Measurements from ENCODE around the gene KRTAP10-6.

The KRTAP10-6 gene

DNA sequence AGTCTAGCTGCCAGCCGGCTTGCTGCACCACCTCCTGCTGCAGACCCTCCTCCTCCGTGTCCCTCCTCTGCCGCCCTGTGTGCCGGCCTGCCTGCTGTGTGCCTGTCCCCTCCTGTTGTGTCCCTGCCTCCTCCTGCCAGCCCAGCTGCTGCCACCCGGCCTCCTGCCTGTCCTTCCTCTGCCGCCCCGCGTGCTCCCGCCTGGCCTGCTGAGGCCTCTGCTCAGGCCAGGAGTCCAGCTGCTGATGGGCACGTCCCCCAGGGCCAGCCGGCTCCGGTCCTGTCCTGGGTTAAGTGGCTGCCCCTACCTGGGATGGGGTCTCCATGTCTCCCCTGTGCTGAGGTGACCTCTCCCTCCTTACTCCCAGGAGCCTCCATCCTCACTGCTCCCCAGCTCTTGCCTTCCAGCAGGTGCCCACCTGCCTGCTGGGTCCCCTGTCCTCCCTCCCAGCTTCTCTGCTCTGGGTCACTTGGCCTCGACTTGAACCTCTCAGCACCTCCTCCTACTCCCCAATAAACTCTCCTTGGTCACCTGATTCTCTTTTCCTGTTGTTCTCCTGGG lies 20.4 kb upstream of the KRTAP10-6 start:
- no peak for TF ChIP-seq RAD21 (IDR thresholded peaks at IDR 0.05; ENCODE audit: low read depth)
- no peak for TF ChIP-seq TAF1 (IDR thresholded peaks at IDR 0.05; ENCODE audit: low read depth)
- TF ChIP-seq FOXM1 (IDR thresholded peaks at IDR 0.05; ENCODE audit: borderline replicate concordance, low read depth) = no peak
- TF ChIP-seq CEBPB (IDR thresholded peaks at IDR 0.05) = no peak
- TF ChIP-seq CREB1 (IDR thresholded peaks at IDR 0.05; ENCODE audit: low read depth) = no peak
- no peak for TF ChIP-seq EP300 (IDR thresholded peaks at IDR 0.05; ENCODE audit: borderline replicate concordance)
- TF ChIP-seq MAX (IDR thresholded peaks at IDR 0.05) = no peak
- TF ChIP-seq, protein P1, sequence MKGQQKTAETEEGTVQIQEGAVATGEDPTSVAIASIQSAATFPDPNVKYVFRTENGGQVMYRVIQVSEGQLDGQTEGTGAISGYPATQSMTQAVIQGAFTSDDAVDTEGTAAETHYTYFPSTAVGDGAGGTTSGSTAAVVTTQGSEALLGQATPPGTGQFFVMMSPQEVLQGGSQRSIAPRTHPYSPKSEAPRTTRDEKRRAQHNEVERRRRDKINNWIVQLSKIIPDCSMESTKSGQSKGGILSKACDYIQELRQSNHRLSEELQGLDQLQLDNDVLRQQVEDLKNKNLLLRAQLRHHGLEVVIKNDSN (IDR thresholded peaks at IDR 0.05) = no peak
- no peak for TF ChIP-seq TCF12 (IDR thresholded peaks at IDR 0.05; ENCODE audit: low read depth)
- no peak for TF ChIP-seq EGR1 (IDR thresholded peaks at IDR 0.05)

GRCh38 chr21:44612029-44612486 lies 19.8 kb upstream of the KRTAP10-6 start, which contains the start of gene KRTAP10-8:
TSS of gene KRTAP10-8 (plus strand) at chr21:44612079. CDS start at chr21:44612101, 22 bp downstream.
- TF ChIP-seq CREB1 (IDR thresholded peaks at IDR 0.05; ENCODE audit: low read depth) = no peak
- TF ChIP-seq, protein P1 (IDR thresholded peaks at IDR 0.05) = no peak

DNA sequence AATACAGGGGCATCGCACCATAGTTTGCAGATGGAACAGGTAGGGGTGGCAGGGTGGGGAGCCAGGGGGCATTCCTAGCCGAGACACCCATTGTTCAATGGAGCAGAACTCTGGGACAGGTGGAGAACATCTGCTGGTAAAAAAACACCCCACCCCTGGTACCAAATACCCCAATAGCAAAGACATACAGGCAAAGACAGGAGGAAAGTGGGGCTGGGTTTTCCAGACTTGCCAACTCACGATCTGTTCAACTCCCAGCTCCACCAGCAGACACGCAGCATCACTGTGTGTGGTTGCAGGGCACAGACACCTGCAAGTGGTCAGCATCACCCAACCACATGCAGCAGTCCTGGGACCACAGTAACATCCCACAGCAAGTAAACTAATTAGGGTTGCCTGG lies 19.2 kb upstream of the KRTAP10-6 start:
- TF ChIP-seq CEBPB (IDR thresholded peaks at IDR 0.05) (no peak), FOXM1 (IDR thresholded peaks at IDR 0.05; ENCODE audit: borderline replicate concordance, low read depth) (no peak), TEAD4 (IDR thresholded peaks at IDR 0.05) (no peak), EGR1 (IDR thresholded peaks at IDR 0.05) (no peak), RAD21 (IDR thresholded peaks at IDR 0.05; ENCODE audit: low read depth) (no peak), NFIC (IDR thresholded peaks at IDR 0.05) (no peak), YY1 (IDR thresholded peaks at IDR 0.05; ENCODE audit: low read depth) (no peak), CREB1 (IDR thresholded peaks at IDR 0.05; ENCODE audit: low read depth) (no peak), EP300 (IDR thresholded peaks at IDR 0.05; ENCODE audit: borderline replicate concordance) (no peak), ZBTB7A (IDR thresholded peaks at IDR 0.05; ENCODE audit: low read depth) (no peak), REST (IDR thresholded peaks at IDR 0.05; ENCODE audit: low read depth) (no peak), TAF1 (IDR thresholded peaks at IDR 0.05; ENCODE audit: low read depth) (no peak)
- TF ChIP-seq, protein P1 (IDR thresholded peaks at IDR 0.05) = no peak

DNA sequence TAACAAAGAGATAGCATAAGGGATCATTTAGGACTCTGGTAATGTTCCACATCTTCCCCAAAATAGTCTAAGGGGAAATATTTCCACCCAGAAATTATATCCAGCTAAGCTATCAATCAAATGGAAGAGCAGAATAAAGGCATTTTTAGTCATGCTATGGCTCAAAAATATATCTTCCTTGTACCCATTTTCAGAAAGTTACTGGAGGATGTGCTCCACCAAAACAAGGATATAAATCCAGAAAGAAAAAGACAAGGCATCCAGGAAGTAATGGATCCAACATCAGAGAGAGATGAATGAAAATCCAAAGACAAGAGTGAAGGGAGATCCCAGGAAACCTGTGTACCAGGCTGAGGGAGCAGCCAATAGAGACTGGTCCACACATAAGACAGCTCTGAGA lies 16.9 kb upstream of the KRTAP10-6 start:
- TF ChIP-seq MAX (IDR thresholded peaks at IDR 0.05) = no peak
- no peak for TF ChIP-seq EP300 (IDR thresholded peaks at IDR 0.05; ENCODE audit: borderline replicate concordance)
- TF ChIP-seq, protein P1 (IDR thresholded peaks at IDR 0.05) = no peak
- no peak for TF ChIP-seq RAD21 (IDR thresholded peaks at IDR 0.05; ENCODE audit: low read depth)
- TF ChIP-seq FOXM1 (IDR thresholded peaks at IDR 0.05; ENCODE audit: borderline replicate concordance, low read depth) = no peak
- no peak for TF ChIP-seq CREB1 (IDR thresholded peaks at IDR 0.05; ENCODE audit: low read depth)
- TF ChIP-seq TEAD4 (IDR thresholded peaks at IDR 0.05) = no peak
- no peak for TF ChIP-seq TCF12 (IDR thresholded peaks at IDR 0.05; ENCODE audit: low read depth)
- no peak for TF ChIP-seq TAF1 (IDR thresholded peaks at IDR 0.05; ENCODE audit: low read depth)
- TF ChIP-seq NFIC (IDR thresholded peaks at IDR 0.05) = no peak
- no peak for TF ChIP-seq REST (IDR thresholded peaks at IDR 0.05; ENCODE audit: low read depth)
- no peak for TF ChIP-seq CEBPB (IDR thresholded peaks at IDR 0.05)
- no peak for TF ChIP-seq EGR1 (IDR thresholded peaks at IDR 0.05)
- TF ChIP-seq ZBTB7A (IDR thresholded peaks at IDR 0.05; ENCODE audit: low read depth) = no peak
- TF ChIP-seq YY1 (IDR thresholded peaks at IDR 0.05; ENCODE audit: low read depth) = no peak

GRCh38 chr21:44606495-44606894 lies 14.2 kb upstream of the KRTAP10-6 start:
- TF ChIP-seq TAF1 (IDR thresholded peaks at IDR 0.05; ENCODE audit: low read depth) (no peak), EGR1 (IDR thresholded peaks at IDR 0.05) (no peak), RAD21 (IDR thresholded peaks at IDR 0.05; ENCODE audit: low read depth) (no peak), TCF12 (IDR thresholded peaks at IDR 0.05; ENCODE audit: low read depth) (no peak)

All from Ishikawa (cell line).